Measurements from ENCODE around the gene CHIT1. TPM values are rescaled to one million over a fixed set of nuclear protein-coding genes. Genes with fewer than 3 reads are reported as not detected.
A peak's percentile ranks its signal among the peaks of the same experiment; 100 is the strongest.

CHIT1 gene
- total RNA-seq, 1 donor from 2014 or later, result not detected

DNA sequence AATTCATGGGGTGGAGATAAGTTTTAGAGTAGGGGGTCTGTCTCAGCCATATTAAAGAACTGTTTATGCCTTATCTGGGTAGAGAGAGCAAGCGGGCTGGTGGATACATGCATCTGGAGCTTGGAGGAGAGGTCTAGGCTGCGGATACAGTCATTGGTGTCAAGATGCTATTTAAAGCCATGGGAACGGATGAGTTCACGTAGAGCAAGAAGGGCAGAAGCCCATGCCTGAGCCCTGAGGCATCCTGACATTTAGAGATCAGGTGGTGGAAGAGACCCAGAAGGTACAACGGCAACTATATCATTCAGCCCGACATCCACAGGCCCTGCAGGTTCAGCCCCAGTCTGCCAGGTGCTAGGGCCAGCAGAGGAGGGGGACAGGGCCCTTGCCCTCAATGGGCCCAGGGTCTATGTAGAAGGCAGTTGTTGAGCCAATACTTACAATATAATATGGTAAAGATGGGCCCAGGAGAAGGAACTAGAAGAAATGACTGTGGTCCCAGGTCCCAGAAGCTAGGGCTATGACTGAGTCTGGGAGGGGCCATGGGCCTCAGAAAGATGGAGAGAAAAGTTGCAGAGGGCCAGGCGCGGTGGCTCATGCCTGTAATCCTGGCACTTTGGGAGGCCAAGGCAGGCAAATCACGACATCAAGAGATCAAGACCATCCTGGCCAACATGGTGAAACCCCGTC, 27.8 kb downstream of the CHIT1 start:
- H3K4me3 Mint-ChIP-seq (ENCODE audit: unreplicated experiment), result no peak overlapping the region
- Histone ChIP-seq H3K79me2 (ENCODE audit: insufficient read depth, low read length) (no peaks in the 10 kb centered on the region), H3K9ac (ENCODE audit: low read length) (no peak overlapping the region), H3K4me3 (ENCODE audit: insufficient read depth, low read depth, low read length) (no peak overlapping the region), H2AFZ (ENCODE audit: low read depth, low read length) (no peak overlapping the region), H3K27ac (ENCODE audit: low read depth, low read length) (no peak overlapping the region), H3K27me3 (ENCODE audit: insufficient read depth, low read length) (no peaks in the 10 kb centered on the region), H3K4me2 (ENCODE audit: low read length) (no peak overlapping the region), H3K9me3 (ENCODE audit: insufficient read depth, low read depth, low read length) (no peaks in the 10 kb centered on the region), H3K36me3 (ENCODE audit: insufficient read depth, low read length) (no peaks in the 10 kb centered on the region), H3K4me1 (ENCODE audit: insufficient read depth, low read length) (peaks cover 23% of the 10 kb centered on the region), H4K20me1 (ENCODE audit: insufficient read depth, low read length) (no peaks in the 10 kb centered on the region)
- TF ChIP-seq EZH2 (IDR thresholded peaks at IDR 0.05; ENCODE audit: insufficient read depth, low read length), result no peak
- TF ChIP-seq, protein P1, sequence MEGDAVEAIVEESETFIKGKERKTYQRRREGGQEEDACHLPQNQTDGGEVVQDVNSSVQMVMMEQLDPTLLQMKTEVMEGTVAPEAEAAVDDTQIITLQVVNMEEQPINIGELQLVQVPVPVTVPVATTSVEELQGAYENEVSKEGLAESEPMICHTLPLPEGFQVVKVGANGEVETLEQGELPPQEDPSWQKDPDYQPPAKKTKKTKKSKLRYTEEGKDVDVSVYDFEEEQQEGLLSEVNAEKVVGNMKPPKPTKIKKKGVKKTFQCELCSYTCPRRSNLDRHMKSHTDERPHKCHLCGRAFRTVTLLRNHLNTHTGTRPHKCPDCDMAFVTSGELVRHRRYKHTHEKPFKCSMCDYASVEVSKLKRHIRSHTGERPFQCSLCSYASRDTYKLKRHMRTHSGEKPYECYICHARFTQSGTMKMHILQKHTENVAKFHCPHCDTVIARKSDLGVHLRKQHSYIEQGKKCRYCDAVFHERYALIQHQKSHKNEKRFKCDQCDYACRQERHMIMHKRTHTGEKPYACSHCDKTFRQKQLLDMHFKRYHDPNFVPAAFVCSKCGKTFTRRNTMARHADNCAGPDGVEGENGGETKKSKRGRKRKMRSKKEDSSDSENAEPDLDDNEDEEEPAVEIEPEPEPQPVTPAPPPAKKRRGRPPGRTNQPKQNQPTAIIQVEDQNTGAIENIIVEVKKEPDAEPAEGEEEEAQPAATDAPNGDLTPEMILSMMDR (IDR thresholded peaks at IDR 0.05; ENCODE audit: insufficient read depth, low read depth, low read length), result no peak
- FAIRE-seq, result no peak
- H3K27me3 Mint-ChIP-seq (ENCODE audit: low read depth, unreplicated experiment), result peaks cover 7% of the 10 kb centered on the region
- peaks cover 10% of the 10 kb centered on the region for H3K9me3 Mint-ChIP-seq (ENCODE audit: unreplicated experiment)
- no peak for DNase-seq (ENCODE audit: low read depth)
- no peaks in the 10 kb centered on the region for H3K36me3 Mint-ChIP-seq (ENCODE audit: low read depth, unreplicated experiment)
- H3K27ac Mint-ChIP-seq (ENCODE audit: unreplicated experiment), result no peak overlapping the region
- peaks cover 44% of the 10 kb centered on the region for H3K4me1 Mint-ChIP-seq (ENCODE audit: low read depth, unreplicated experiment)

DNA sequence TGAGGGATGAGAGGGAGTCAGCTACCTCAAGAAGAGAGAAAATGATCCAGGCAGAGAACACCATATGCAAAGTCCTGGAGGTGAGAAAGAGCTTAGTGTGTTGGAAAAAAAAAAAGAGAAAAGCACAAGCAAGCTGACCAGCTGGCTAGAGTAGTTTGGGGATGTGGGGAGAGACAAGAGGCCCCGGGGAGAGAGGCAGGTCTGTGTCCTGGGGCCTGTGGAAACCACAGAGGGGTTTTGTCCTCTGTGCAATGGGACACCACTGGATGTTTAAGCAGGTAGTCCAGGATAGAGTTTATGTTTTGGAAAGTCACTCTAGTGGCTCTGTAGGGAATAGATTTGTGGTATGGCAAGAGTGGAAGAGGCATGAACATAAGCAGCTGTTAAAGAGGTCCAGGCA, 28.6 kb downstream of the CHIT1 start:
- H3K4me1 Mint-ChIP-seq (ENCODE audit: low read depth, unreplicated experiment), result peaks cover 43% of the 10 kb centered on the region
- Histone ChIP-seq H3K36me3 (ENCODE audit: insufficient read depth, low read length) (no peaks in the 10 kb centered on the region), H3K79me2 (ENCODE audit: insufficient read depth, low read length) (no peaks in the 10 kb centered on the region), H3K27ac (ENCODE audit: low read depth, low read length) (no peak overlapping the region), H3K9me3 (ENCODE audit: insufficient read depth, low read depth, low read length) (no peaks in the 10 kb centered on the region), H2AFZ (ENCODE audit: low read depth, low read length) (no peak overlapping the region), H3K4me3 (ENCODE audit: insufficient read depth, low read depth, low read length) (no peak overlapping the region), H4K20me1 (ENCODE audit: insufficient read depth, low read length) (no peaks in the 10 kb centered on the region), H3K27me3 (ENCODE audit: insufficient read depth, low read length) (no peaks in the 10 kb centered on the region), H3K9ac (ENCODE audit: low read length) (no peak overlapping the region), H3K4me2 (ENCODE audit: low read length) (no peak overlapping the region), H3K4me1 (ENCODE audit: insufficient read depth, low read length) (peaks cover 29% of the 10 kb centered on the region)
- H3K27ac Mint-ChIP-seq (ENCODE audit: unreplicated experiment), result no peak overlapping the region
- FAIRE-seq (no peak), DNase-seq (ENCODE audit: low read depth) (no peak)
- peaks cover 7% of the 10 kb centered on the region for H3K27me3 Mint-ChIP-seq (ENCODE audit: low read depth, unreplicated experiment)
- no peaks in the 10 kb centered on the region for H3K36me3 Mint-ChIP-seq (ENCODE audit: low read depth, unreplicated experiment)
- H3K4me3 Mint-ChIP-seq (ENCODE audit: unreplicated experiment), result peak overlapping the region; percentile 11
- TF ChIP-seq, protein P1 (IDR thresholded peaks at IDR 0.05; ENCODE audit: insufficient read depth, low read depth, low read length), result no peak
- TF ChIP-seq EZH2 (IDR thresholded peaks at IDR 0.05; ENCODE audit: insufficient read depth, low read length), result no peak
- peaks cover 10% of the 10 kb centered on the region for H3K9me3 Mint-ChIP-seq (ENCODE audit: unreplicated experiment)

Measured in astrocyte (in vitro differentiated cells and primary cell).